ENCODE results near the gene CAMK1D. TPM values are rescaled to one million over a fixed set of nuclear protein-coding genes. Genes with fewer than 3 reads are reported as not detected.

CAMK1D gene
- polyA plus RNA-seq, 1 donor (not counting 4 experiments of a cell fraction or from before 2014, with no cell fraction given) = 0.76 TPM

GRCh38 chr10:12782537-12782936 lies 433.2 kb downstream of the CAMK1D start:
- H2AFZ ChIP-seq (ENCODE audit: control insufficient read depth, low read length) = peak overlapping the region; percentile 48
- dilution Hi-C loops (cut with MboI; ENCODE audit: extremely low pct_ligation_motif_present, low sequenced_read_pairs) = no loop called here
- H3K9me1 ChIP-seq (ENCODE audit: control insufficient read depth, extremely low read depth, insufficient read depth, low read length) = no peaks in the 10 kb centered on the region
- no peak overlapping the region for H3K9ac ChIP-seq (ENCODE audit: control insufficient read depth, extremely low read depth, insufficient read depth, low read length)
- peaks cover 3% of the 10 kb centered on the region for H3K4me1 ChIP-seq (ENCODE audit: control insufficient read depth, extremely low read depth, insufficient read depth, low read length)
- H3K4me3 ChIP-seq (ENCODE audit: control insufficient read depth in 2 of 3, extremely low read depth in 1 of 3, insufficient read depth in 2 of 3, low read depth in 1 of 3, low read length in 3 of 3) = no peak overlapping the region
- no peak overlapping the region for H3K4me2 ChIP-seq (ENCODE audit: control insufficient read depth, extremely low read depth, insufficient read depth, low read depth, low read length)
- no peaks in the 10 kb centered on the region for H3K36me3 ChIP-seq (ENCODE audit: control insufficient read depth in 2 of 2, extremely low read depth in 1 of 2, insufficient read depth in 2 of 2, low read length in 2 of 2)
- H4K20me1 ChIP-seq (ENCODE audit: control insufficient read depth, extremely low read depth, insufficient read depth, low read length) = no peaks in the 10 kb centered on the region
- H3K79me2 ChIP-seq (ENCODE audit: control insufficient read depth, insufficient read depth, low read length) = no peaks in the 10 kb centered on the region
- no peaks in the 10 kb centered on the region for H3K9me3 ChIP-seq (ENCODE audit: control insufficient read depth, low read depth, low read length)
- no peak overlapping the region for H3K27ac ChIP-seq (ENCODE audit: control insufficient read depth, insufficient read depth, low read length)
- FAIRE-seq (peak; percentile 84), DNase-seq (ENCODE audit: low read depth, low spot score) (no peak)
- no peaks in the 10 kb centered on the region for H3K27me3 ChIP-seq (ENCODE audit: control insufficient read depth, extremely low read depth, insufficient read depth, low read length)
- TF ChIP-seq EZH2 (IDR thresholded peaks at IDR 0.05; ENCODE audit: low read length) (no peak), CTCF (optimal IDR thresholded peaks at IDR 0.05 in 1 of 3, IDR thresholded peaks at IDR 0.05 in 1 of 3, conservative IDR thresholded peaks at IDR 0.05 in 1 of 3; ENCODE audit: extremely low read depth in 1 of 3, insufficient read depth in 2 of 3, low read length in 3 of 3) (peak; percentile 78 to 95 (median 78))

GRCh38 chr10:12783293-12783692 lies 433.9 kb downstream of the CAMK1D start:
- H3K27ac ChIP-seq (ENCODE audit: control insufficient read depth, insufficient read depth, low read length) = no peak overlapping the region
- no peak for FAIRE-seq

More at GRCh38 chr10:12783293-12783692, 433.9 kb downstream of the CAMK1D start:
- H4K20me1 ChIP-seq (ENCODE audit: control insufficient read depth, extremely low read depth, insufficient read depth, low read length) = no peaks in the 10 kb centered on the region
- DNase-seq (ENCODE audit: low read depth, low spot score) = no peak
- no peak overlapping the region for H3K4me3 ChIP-seq (ENCODE audit: control insufficient read depth in 2 of 3, extremely low read depth in 1 of 3, insufficient read depth in 2 of 3, low read depth in 1 of 3, low read length in 3 of 3)
- H3K4me1 ChIP-seq (ENCODE audit: control insufficient read depth, extremely low read depth, insufficient read depth, low read length) = peaks cover 3% of the 10 kb centered on the region
- dilution Hi-C loops (cut with MboI; ENCODE audit: extremely low pct_ligation_motif_present, low sequenced_read_pairs) = no loop called here
- H2AFZ ChIP-seq (ENCODE audit: control insufficient read depth, low read length) = no peak overlapping the region
- H3K36me3 ChIP-seq (ENCODE audit: control insufficient read depth in 2 of 2, extremely low read depth in 1 of 2, insufficient read depth in 2 of 2, low read length in 2 of 2) = no peaks in the 10 kb centered on the region
- H3K4me2 ChIP-seq (ENCODE audit: control insufficient read depth, extremely low read depth, insufficient read depth, low read depth, low read length) = no peak overlapping the region
- no peaks in the 10 kb centered on the region for H3K9me1 ChIP-seq (ENCODE audit: control insufficient read depth, extremely low read depth, insufficient read depth, low read length)
- no peaks in the 10 kb centered on the region for H3K79me2 ChIP-seq (ENCODE audit: control insufficient read depth, insufficient read depth, low read length)
- no peaks in the 10 kb centered on the region for H3K9me3 ChIP-seq (ENCODE audit: control insufficient read depth, low read depth, low read length)
- H3K27me3 ChIP-seq (ENCODE audit: control insufficient read depth, extremely low read depth, insufficient read depth, low read length) = no peaks in the 10 kb centered on the region
- TF ChIP-seq EZH2 (IDR thresholded peaks at IDR 0.05; ENCODE audit: low read length) (no peak), CTCF (optimal IDR thresholded peaks at IDR 0.05 in 1 of 3, IDR thresholded peaks at IDR 0.05 in 1 of 3, conservative IDR thresholded peaks at IDR 0.05 in 1 of 3; ENCODE audit: extremely low read depth in 1 of 3, insufficient read depth in 2 of 3, low read length in 3 of 3) (no peak)
- H3K9ac ChIP-seq (ENCODE audit: control insufficient read depth, extremely low read depth, insufficient read depth, low read length) = no peak overlapping the region

All from keratinocyte (primary cell).